ENCODE results near the gene NKX2-8.

- TF ChIP-seq POLR2A (IDR thresholded peaks at IDR 0.05), result no peak
- no peak for TF ChIP-seq CTCF (IDR thresholded peaks at IDR 0.05)
Observed at GRCh38 chr14:36579001-36579555, 3.3 kb downstream of the NKX2-8 start.
